Spleen (tissue), 7 donors: ENCODE measurements around the gene CYP4F12.

Experiments
- CTCF ChIP-seq, 11 experiments: fragments of 200-600 bp in 7 of 11; fragments of 450-650 bp in 4 of 11; sonication (generic) in 4 of 11; IDR thresholded peaks in 8 of 11; conservative IDR thresholded peaks in 3 of 11; 1 replicate in 7 of 11; 2 replicates in 4 of 11; pipeline versions ENCODE4 v1.4.0 to v1.8.0; 2016 to 2021; ENCODE audit warnings: antibody characterized with exemption in 11 of 11, inconsistent platforms in 4 of 11, mild to moderate bottlenecking in 1 of 11
- POLR2A ChIP-seq, 3 donors: fragments of 450-650 bp; IDR thresholded peaks; one replicate each; pipeline ENCODE4 v1.5.1; 2017; ENCODE audit warnings: antibody characterized with exemption in 3 of 3, mild to moderate bottlenecking in 1 of 3
- POLR2AphosphoS5 ChIP-seq, 3 donors: sonication (generic); formaldehyde crosslinking; IDR thresholded peaks; one replicate each; pipeline ENCODE4 v1.5.1; 2017; ENCODE audit warnings: antibody characterized with exemption in 3 of 3
- donor health status: DM: no; HTN: no; CAD: no; lungs with moderate emphysema.
- donor health status: DM: no; HTN: no; CAD: no.
- donor health status: DM: no; HTN: no; CAD: no.

- no peak for TF ChIP-seq POLR2AphosphoS5 (IDR thresholded peaks at IDR 0.05)
- no peak for TF ChIP-seq CTCF (IDR thresholded peaks at IDR 0.05 in 8 of 11, conservative IDR thresholded peaks at IDR 0.05 in 3 of 11)
- TF ChIP-seq POLR2A (IDR thresholded peaks at IDR 0.05): no peak
These were observed 38.8 kb upstream of the CYP4F12 start for GRCh38 chr19:15634105-15634504.
